Activated CD8-positive, alpha-beta memory T cell treated with anti-CD3 and anti-CD28 coated beads, Interleukin-2, amount 50 U/mL, for 48 hours (primary cell): ENCODE data around the gene PRKAR1B.
A peak's percentile ranks its signal among the peaks of the same experiment; 100 is the strongest.
"Not testable (repeated sequence)": the region's sequence is repeated elsewhere in the genome, so short reads cannot be mapped to it uniquely, and the experiment has no call there.

Source experiments
- DNase-seq: peaks from one replicate; pipeline ENCODE4 v3.0.0-alpha.2; 2020

PRKAR1B gene

GRCh38 chr7:551615-551970 lies 175.5 kb downstream of the PRKAR1B start:
- not testable (repeated sequence) for DNase-seq

- no peak for DNase-seq
Observed at GRCh38 chr7:550881-551614, 176.0 kb downstream of the PRKAR1B start.

GRCh38 chr7:549891-550625 lies 177.0 kb downstream of the PRKAR1B start:
- DNase-seq, result no peak

- DNase-seq, result no peak
Observed at GRCh38 chr7:549066-549890, 177.8 kb downstream of the PRKAR1B start.

- DNase-seq, result no peak
Observed at GRCh38 chr7:548401-548800, 178.7 kb downstream of the PRKAR1B start.

GRCh38 chr7:545470-545869 lies 181.6 kb downstream of the PRKAR1B start:
- DNase-seq, result no peak

- no peak for DNase-seq
Observed at GRCh38 chr7:544338-545221, 182.5 kb downstream of the PRKAR1B start.

- no peak for DNase-seq
Observed at GRCh38 chr7:543501-544337, 183.4 kb downstream of the PRKAR1B start.

- DNase-seq, result peak; percentile 67
Observed at GRCh38 chr7:542713-543500, 184.2 kb downstream of the PRKAR1B start.

GRCh38 chr7:542131-542712 lies 184.9 kb downstream of the PRKAR1B start:
- no peak for DNase-seq

GRCh38 chr7:541661-542060 lies 185.4 kb downstream of the PRKAR1B start:
- no peak for DNase-seq

- DNase-seq, result no peak
Observed at GRCh38 chr7:540997-541396, 186.1 kb downstream of the PRKAR1B start.

GRCh38 chr7:540579-540978 lies 186.5 kb downstream of the PRKAR1B start:
- no peak for DNase-seq

GRCh38 chr7:539731-540411 lies 187.2 kb downstream of the PRKAR1B start:
- no peak for DNase-seq

GRCh38 chr7:538764-539685 lies 188.1 kb downstream of the PRKAR1B start:
- DNase-seq, result no peak

GRCh38 chr7:537911-538634 lies 189.0 kb downstream of the PRKAR1B start:
- no peak for DNase-seq

- DNase-seq, result no peak
Observed at GRCh38 chr7:536231-536630, 190.8 kb downstream of the PRKAR1B start.

- no peak for DNase-seq
Observed at GRCh38 chr7:534959-535358, 192.1 kb downstream of the PRKAR1B start.
